H1 (cell line): ENCODE data around the gene MOB3B. TPM values are rescaled to one million over a fixed set of nuclear protein-coding genes. Genes with fewer than 3 reads are reported as not detected.

Source experiments
- CTCF ChIA-PET: fragments of 300-600 bp; sonication (Branson Sonifier 250); formaldehyde crosslinking; loops from one replicate; lab custom pipeline; 2021; ENCODE audit not compliant: partially characterized antibody; lab: Charles Lee
- POLR2A ChIA-PET: fragments of 300-600 bp; sonication (Branson Sonifier 250); formaldehyde crosslinking; loops from one replicate; lab custom pipeline; 2021; ENCODE audit warnings: inconsistent platforms; ENCODE audit not compliant: partially characterized antibody; lab: Charles Lee
- DNase-seq, 2 experiments: peaks; one replicate each; pipeline versions ENCODE4 v3.0.0 to v3.0.0-alpha.2; 2010 to 2022; ENCODE audit warnings: low spot score in 2 of 2, low read depth in 1 of 2, mixed read lengths in 1 of 2
- FAIRE-seq: peaks from 2 replicates; lab custom pipeline; 2011; peaks lifted over from hg19 to GRCh38; lab: Jason Lieb, UNC
- H2AFZ ChIP-seq: 2 replicates; pipeline ENCODE4 v1.8.1; 2012; ENCODE audit warnings: low read length, inconsistent platforms
- H2AK5ac ChIP-seq: 2 replicates; pipeline ENCODE4 v1.6.1; 2013; ENCODE audit warnings: low read depth, low read length
- H2BK120ac ChIP-seq: replicated peaks from 2 replicates; pipeline ENCODE3; 2013; ENCODE audit warnings: low read depth, low read length, inconsistent platforms
- H2BK12ac ChIP-seq: 2 replicates; pipeline ENCODE4 v1.6.1; 2013; ENCODE audit warnings: low read depth, low read length
- H2BK15ac ChIP-seq: 2 replicates; pipeline ENCODE4 v1.6.1; 2013; ENCODE audit warnings: low read length
- H2BK20ac ChIP-seq: 2 replicates; pipeline ENCODE4 v1.6.1; 2013; ENCODE audit warnings: low read length
- H2BK5ac ChIP-seq: 2 replicates; pipeline ENCODE4 v1.6.1; 2013; ENCODE audit warnings: low read depth, low read length
- H3K14ac ChIP-seq: 2 replicates; pipeline ENCODE4 v1.6.1; 2013; ENCODE audit warnings: inconsistent platforms; ENCODE audit not compliant: insufficient read length
- H3K18ac ChIP-seq: 2 replicates; pipeline ENCODE4 v1.6.1; 2013; ENCODE audit warnings: low read length; ENCODE audit errors: extremely low read depth
- H3K23ac ChIP-seq: 2 replicates; pipeline ENCODE4 v1.6.1; 2013; ENCODE audit warnings: inconsistent platforms; ENCODE audit not compliant: insufficient read length
- H3K23me2 ChIP-seq: 2 replicates; pipeline ENCODE4 v1.6.1; 2013; ENCODE audit warnings: low read depth, low read length
- H3K27ac ChIP-seq: 2 replicates; pipeline ENCODE4 v1.6.1; 2011; ENCODE audit warnings: low read depth, low read length, inconsistent platforms
- H3K27me3 ChIP-seq, 4 experiments: replicated peaks in 1 of 4; 1 replicate in 1 of 4; 2 replicates in 3 of 4; pipeline versions ENCODE4 v1.6.1 to v1.8.1; 2011 to 2013; ENCODE audit warnings: low read length in 3 of 4, mild to moderate bottlenecking in 3 of 4, inconsistent platforms in 2 of 4, mixed read lengths in 2 of 4, moderate library complexity in 1 of 4; ENCODE audit not compliant: control insufficient read depth in 3 of 4, insufficient read depth in 3 of 4; ENCODE audit errors: extremely low read depth in 1 of 4
- H3K36me3 ChIP-seq, 4 experiments: 2 replicates each; pipeline versions ENCODE4 v1.6.1 to v1.8.1; 2011 to 2013; ENCODE audit warnings: mild to moderate bottlenecking in 4 of 4, low read length in 3 of 4, moderate library complexity in 2 of 4, control low read depth in 1 of 4, inconsistent platforms in 1 of 4; ENCODE audit not compliant: insufficient read depth in 4 of 4, control insufficient read depth in 2 of 4
- H3K4ac ChIP-seq: replicated peaks from 2 replicates; pipeline ENCODE3; 2013; ENCODE audit warnings: low read length, low read depth, mixed read lengths, inconsistent platforms; ENCODE audit not compliant: insufficient read length
- H3K4me1 ChIP-seq, 4 experiments: replicated peaks in 1 of 4; 1 replicate in 1 of 4; 2 replicates in 3 of 4; pipeline versions ENCODE4 v1.6.1 to v1.8.1; 2011 to 2013; ENCODE audit warnings: low read length in 3 of 4, inconsistent platforms in 2 of 4, mixed read lengths in 1 of 4; ENCODE audit not compliant: insufficient read depth in 4 of 4, control insufficient read depth in 3 of 4
- H3K4me2 ChIP-seq, 2 experiments: 2 replicates each; pipeline versions ENCODE4 v1.6.1 to v1.8.1; 2011 to 2013; ENCODE audit warnings: low read depth in 2 of 2, low read length in 2 of 2, control low read depth in 1 of 2, inconsistent platforms in 1 of 2, mild to moderate bottlenecking in 1 of 2; ENCODE audit not compliant: insufficient read depth in 1 of 2
- H3K4me3 ChIP-seq, 4 experiments: fragments of 200-600, 300-600 bp in 1 of 4; sonication (generic), shearing (Covaris generic), sonication (Bioruptor Twin) in 1 of 4; 2 replicates each; pipeline versions ENCODE4 v1.5.1 to v1.8.1; 2011 to 2016; ENCODE audit warnings: low read length in 4 of 4, low read depth in 3 of 4, control low read depth in 2 of 4, inconsistent platforms in 2 of 4, mild to moderate bottlenecking in 2 of 4, mixed read lengths in 1 of 4, moderate library complexity in 1 of 4; ENCODE audit not compliant: insufficient read depth in 2 of 4; ENCODE audit errors: extremely low read depth in 1 of 4
- H3K56ac ChIP-seq: replicated peaks from 2 replicates; pipeline ENCODE3; 2013; ENCODE audit warnings: low read depth, mild to moderate bottlenecking, mixed read lengths, low read length, inconsistent platforms; ENCODE audit not compliant: insufficient read length
- H3K79me1 ChIP-seq: 2 replicates; pipeline ENCODE4 v1.6.1; 2013; ENCODE audit warnings: low read depth, low read length, control low read depth
- H3K79me2 ChIP-seq, 2 experiments: 2 replicates each; pipeline versions ENCODE4 v1.6.1 to v1.8.1; 2012 to 2013; ENCODE audit warnings: low read length in 2 of 2, mild to moderate bottlenecking in 2 of 2, inconsistent platforms in 1 of 2; ENCODE audit not compliant: insufficient read depth in 2 of 2, control insufficient read depth in 1 of 2
- H3K9ac ChIP-seq, 4 experiments: replicated peaks in 1 of 4; 1 replicate in 1 of 4; 2 replicates in 3 of 4; pipeline versions ENCODE4 v1.6.1 to v1.8.1; 2011 to 2013; ENCODE audit warnings: low read depth in 3 of 4, low read length in 3 of 4, control low read depth in 2 of 4, mild to moderate bottlenecking in 2 of 4, moderate library complexity in 2 of 4, inconsistent platforms in 1 of 4; ENCODE audit errors: extremely low read depth in 1 of 4
- H3K9me3 ChIP-seq, 2 experiments: 2 replicates each; pipeline versions ENCODE4 v1.6.1 to v1.8.1; 2012 to 2013; ENCODE audit warnings: mild to moderate bottlenecking in 2 of 2, moderate library complexity in 2 of 2, control low read depth in 1 of 2, inconsistent platforms in 1 of 2, low read depth in 1 of 2, low read length in 1 of 2, mixed read lengths in 1 of 2; ENCODE audit not compliant: insufficient read depth in 2 of 2
- H4K20me1 ChIP-seq, 2 experiments: replicated peaks in 1 of 2; 2 replicates each; pipeline versions ENCODE3 to v1.8.1; 2011 to 2013; ENCODE audit warnings: inconsistent platforms in 2 of 2, low read length in 2 of 2, mild to moderate bottlenecking in 1 of 2; ENCODE audit not compliant: insufficient read depth in 2 of 2, control insufficient read depth in 1 of 2
- H4K5ac ChIP-seq: 2 replicates; pipeline ENCODE4 v1.6.1; 2013; ENCODE audit warnings: low read length, low read depth, mixed read lengths, inconsistent platforms; ENCODE audit not compliant: insufficient read length
- H4K8ac ChIP-seq: 2 replicates; pipeline ENCODE4 v1.8.0; 2013; ENCODE audit warnings: mild to moderate bottlenecking, moderate library complexity, low read length, inconsistent platforms; ENCODE audit not compliant: insufficient read depth; ENCODE audit errors: extremely low read depth
- H4K91ac ChIP-seq: replicated peaks from 2 replicates; pipeline ENCODE3; 2013; ENCODE audit warnings: low read length, mixed read lengths, inconsistent platforms; ENCODE audit not compliant: insufficient read length
- BACH1 ChIP-seq: IDR thresholded peaks from 2 replicates; pipeline ENCODE4 v1.6.1; 2012; ENCODE audit warnings: low read length, improper control_type of control experiment
- BRCA1 ChIP-seq: IDR thresholded peaks from 2 replicates; pipeline ENCODE4 v1.6.1; 2012; ENCODE audit warnings: low read depth, low read length, improper control_type of control experiment
- MAFK ChIP-seq: IDR thresholded peaks from 2 replicates; pipeline ENCODE4 v1.6.1; 2012; ENCODE audit warnings: low read depth, mild to moderate bottlenecking, improper control_type of control experiment, low read length
- PHF8 ChIP-seq: fragments of 200-600 bp; sonication (generic); conservative IDR thresholded peaks from 2 replicates; pipeline ENCODE4 v1.7.1; 2012; ENCODE audit warnings: low read depth, mild to moderate bottlenecking, inconsistent platforms, low read length, moderate library complexity
- RAD21 ChIP-seq, 2 experiments: IDR thresholded peaks in 1 of 2; conservative IDR thresholded peaks in 1 of 2; 2 replicates each; pipeline ENCODE4 v1.6.1; 2011; ENCODE audit warnings: low read depth in 2 of 2, low read length in 2 of 2, improper control_type of control experiment in 1 of 2, inconsistent platforms in 1 of 2, mild to moderate bottlenecking in 1 of 2, moderate library complexity in 1 of 2
- TEAD4 ChIP-seq: IDR thresholded peaks from 2 replicates; pipeline ENCODE4 v1.6.1; 2012; ENCODE audit warnings: low read depth, low read length, inconsistent platforms, mixed read lengths
- WGBS, 2 experiments: shearing (Covaris generic) in 1 of 2; methylation state at CpG; one replicate each; pipeline versions ENCODE4 v1.1.6 to v1.1.7; 2013 to 2015; ENCODE audit warnings: low lambda C conversion rate in 2 of 2, mixed read lengths in 2 of 2, inconsistent platforms in 1 of 2, low coverage in 1 of 2, missing lambda C conversion rate in 1 of 2; ENCODE audit not compliant: insufficient replicate concordance in 2 of 2, insufficient coverage in 1 of 2, insufficient read length in 1 of 2; ENCODE audit errors: extremely low coverage in 1 of 2, missing lambda C conversion rate in 1 of 2; 5-methylcytosine and 5-hydroxymethylcytosine counted together
- polyA plus RNA-seq, 7 experiments: library from polyadenylated mRNA; depleted of rRNA in 3 of 7; stranded (reverse) in 5 of 7; unstranded in 2 of 7; fragments of >200 nt in 5 of 7; fragments of 200-250 nt in 2 of 7; gene quantifications; 1 replicate in 5 of 7; 2 replicates in 1 of 7; 4 replicates in 1 of 7; pipeline versions ENCODE4 v1.2.1 to v1.2.3, GENCODE V29; 2011 to 2013; ENCODE audit warnings: missing spikeins in 2 of 7, mixed read lengths in 2 of 7
- total RNA-seq: library from RNA; stranded (reverse); fragmentation: NEBNext Ultra II Directional; extraction: Animal tissue kit (Norgen Biotek cat#: 25700); gene quantifications from 2 replicates; pipeline ENCODE4 v1.2.1, GENCODE V29; 2021
- TF ChIP-seq, protein P1 (sequence below), 3 experiments: IDR thresholded peaks; 1 replicate in 2 of 3; 2 replicates in 1 of 3; pipeline versions ENCODE4 v1.5.1 to v1.6.1; 2011; ENCODE audit warnings: low read length in 3 of 3, mild to moderate bottlenecking in 3 of 3, inconsistent platforms in 2 of 3, low read depth in 1 of 3, moderate library complexity in 1 of 3; ENCODE audit not compliant: insufficient read depth in 1 of 3; ENCODE audit errors: control extremely low read depth in 1 of 3

MOB3B gene
- total and polyA plus RNA-seq, 2 of the 8 experiments (the other 6 are each of a cell fraction or from before 2014, with no cell fraction given) = 12.7 to 16.1 TPM

DNA sequence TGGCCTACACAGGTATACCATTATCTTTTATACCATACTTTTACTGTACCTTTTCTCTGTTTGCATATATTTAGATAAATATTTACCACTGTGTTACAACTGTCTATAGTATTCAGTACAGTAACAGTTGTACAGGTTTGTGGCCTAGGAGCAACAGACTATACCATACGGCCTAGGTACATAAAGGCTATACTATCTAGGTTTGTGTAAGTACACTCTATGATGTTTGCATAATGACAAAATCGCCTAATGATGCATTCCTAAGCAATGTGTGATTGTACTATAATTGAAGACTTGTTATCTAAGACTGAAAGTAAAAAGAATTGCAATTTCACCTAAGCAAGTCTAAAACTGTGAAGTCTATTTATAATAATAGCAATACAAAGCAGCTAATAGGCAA is 39.8 kb upstream of the MOB3B start:
- 84% methylated on average over 2 of the region's 2 CpGs; no CpG with 5 or more reads in 1 of the 2 experiments for WGBS, 2 experiments
- Histone ChIP-seq H3K23me2 (peaks cover 7% of the 10 kb centered on the region), H3K4me1 (peaks cover 0 to 5% (median 1%) of the 10 kb centered on the region in 4 experiments; a peak in 4 of 7 replicates), H3K27ac (no peak overlapping the region), H3K9ac (no peak overlapping the region), H3K36me3 (peaks cover 0 to 22% (median 3%) of the 10 kb centered on the region in 4 experiments; a peak in 3 of 8 replicates), H3K4me3 (no peak overlapping the region), H2BK12ac (no peak overlapping the region), H3K4ac (no peak overlapping the region), H3K9me3 (no peaks in the 10 kb centered on the region), H4K5ac (no peak overlapping the region), H3K56ac (no peak overlapping the region), H3K4me2 (no peak overlapping the region), H2AK5ac (no peak overlapping the region), H4K8ac (no peak overlapping the region), H3K23ac (no peak overlapping the region), H4K91ac (no peak overlapping the region), H3K14ac (no peak overlapping the region), H2BK15ac (no peak overlapping the region), H3K27me3 (no peaks in the 10 kb centered on the region; a peak in 1 of 7 replicates), H4K20me1 (peaks cover 0 to 6% of the 10 kb centered on the region in 2 experiments), H2BK120ac (no peak overlapping the region), H3K79me2 (peaks cover 0 to 43% of the 10 kb centered on the region in 2 experiments; a peak in 2 of 4 replicates), H2BK5ac (no peak overlapping the region), H2AFZ (no peak overlapping the region), H3K18ac (no peak overlapping the region), H3K79me1 (0 out of 2 replicates have a peak, but pooled peaks cover 2% of the 10 kb centered on the region), H2BK20ac (no peak overlapping the region)
- TF ChIP-seq, protein P1, sequence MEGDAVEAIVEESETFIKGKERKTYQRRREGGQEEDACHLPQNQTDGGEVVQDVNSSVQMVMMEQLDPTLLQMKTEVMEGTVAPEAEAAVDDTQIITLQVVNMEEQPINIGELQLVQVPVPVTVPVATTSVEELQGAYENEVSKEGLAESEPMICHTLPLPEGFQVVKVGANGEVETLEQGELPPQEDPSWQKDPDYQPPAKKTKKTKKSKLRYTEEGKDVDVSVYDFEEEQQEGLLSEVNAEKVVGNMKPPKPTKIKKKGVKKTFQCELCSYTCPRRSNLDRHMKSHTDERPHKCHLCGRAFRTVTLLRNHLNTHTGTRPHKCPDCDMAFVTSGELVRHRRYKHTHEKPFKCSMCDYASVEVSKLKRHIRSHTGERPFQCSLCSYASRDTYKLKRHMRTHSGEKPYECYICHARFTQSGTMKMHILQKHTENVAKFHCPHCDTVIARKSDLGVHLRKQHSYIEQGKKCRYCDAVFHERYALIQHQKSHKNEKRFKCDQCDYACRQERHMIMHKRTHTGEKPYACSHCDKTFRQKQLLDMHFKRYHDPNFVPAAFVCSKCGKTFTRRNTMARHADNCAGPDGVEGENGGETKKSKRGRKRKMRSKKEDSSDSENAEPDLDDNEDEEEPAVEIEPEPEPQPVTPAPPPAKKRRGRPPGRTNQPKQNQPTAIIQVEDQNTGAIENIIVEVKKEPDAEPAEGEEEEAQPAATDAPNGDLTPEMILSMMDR (IDR thresholded peaks at IDR 0.05; ENCODE audit: control extremely low read depth in 1 of 3, insufficient read depth in 1 of 3, low read depth in 1 of 3, low read length in 3 of 3) = no peak
- no peak for TF ChIP-seq RAD21 (IDR thresholded peaks at IDR 0.05 in 1 of 2, conservative IDR thresholded peaks at IDR 0.05 in 1 of 2; ENCODE audit: low read depth in 2 of 2, low read length in 2 of 2)
- no peak for TF ChIP-seq BRCA1
- no peak for TF ChIP-seq MAFK
- no peak for TF ChIP-seq TEAD4
- TF ChIP-seq BACH1 = no peak
- no peak for TF ChIP-seq PHF8
- POLR2A ChIA-PET = no interaction called here
- DNase-seq = no peak
- FAIRE-seq = no peak
- CTCF ChIA-PET = interaction anchor here (1.3 kb wide), 1 partner anchor 504 kb away, joined by 3 read pairs; no protein-coding TSS in a partner anchor
